ENCODE results near the gene SUSD4. TPM values are rescaled to one million over a fixed set of nuclear protein-coding genes. Genes with fewer than 3 reads are reported as not detected.

Gene SUSD4
- total RNA-seq, 1 donor from 2014 or later: 3.5 TPM

DNA sequence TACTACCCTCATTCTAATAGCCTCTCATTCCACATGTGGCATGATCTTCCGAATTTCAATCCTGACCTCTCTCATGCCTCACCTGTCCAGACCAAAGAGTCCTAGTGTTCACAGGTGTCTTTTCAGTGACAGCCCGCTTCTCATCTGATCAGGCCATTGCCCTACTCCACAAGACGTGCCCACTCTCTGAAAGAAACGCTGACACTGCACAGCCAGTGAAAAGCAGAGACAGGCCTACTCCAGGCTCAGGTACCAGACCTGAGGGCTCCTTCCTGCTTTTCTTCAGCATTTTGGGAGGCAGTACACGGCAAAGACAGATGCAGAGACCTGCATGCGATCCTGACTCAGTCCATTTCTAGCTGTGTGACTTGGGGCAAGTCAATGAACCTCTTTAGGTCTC is 43.0 kb downstream of the SUSD4 start:
- H3K27ac ChIP-seq: peak overlapping the region; percentile 89
- H3F3A ChIP-seq (ENCODE audit: low read depth): peaks cover 23% of the 10 kb centered on the region
- H3K4me1 Mint-ChIP-seq: peaks cover 17% of the 10 kb centered on the region
- DNase-seq (ENCODE audit: low spot score): no peak
- no peak overlapping the region for H2AFZ ChIP-seq (replicated peaks)
- no peaks in the 10 kb centered on the region for H4K20me1 ChIP-seq (ENCODE audit: low read depth)
- no peak overlapping the region for H3K4me3 ChIP-seq
- H3K9me3 ChIP-seq (ENCODE audit: low read depth): no peaks in the 10 kb centered on the region
- H3K27ac Mint-ChIP-seq: no peak overlapping the region
- H3K27me3 Mint-ChIP-seq (ENCODE audit: insufficient read depth, low read depth): no peaks in the 10 kb centered on the region
- no peaks in the 10 kb centered on the region for H3K27me3 ChIP-seq
- no peak overlapping the region for H3K9ac ChIP-seq
- no peaks in the 10 kb centered on the region for H3K36me3 Mint-ChIP-seq
- no peak overlapping the region for H3K4me3 Mint-ChIP-seq
- H3K79me2 ChIP-seq (ENCODE audit: low read depth): no peaks in the 10 kb centered on the region
- TF ChIP-seq EZH2phosphoT487 (IDR thresholded peaks at IDR 0.05) (no peak), EZH2 (IDR thresholded peaks at IDR 0.05) (no peak)
- TF ChIP-seq, protein P1, sequence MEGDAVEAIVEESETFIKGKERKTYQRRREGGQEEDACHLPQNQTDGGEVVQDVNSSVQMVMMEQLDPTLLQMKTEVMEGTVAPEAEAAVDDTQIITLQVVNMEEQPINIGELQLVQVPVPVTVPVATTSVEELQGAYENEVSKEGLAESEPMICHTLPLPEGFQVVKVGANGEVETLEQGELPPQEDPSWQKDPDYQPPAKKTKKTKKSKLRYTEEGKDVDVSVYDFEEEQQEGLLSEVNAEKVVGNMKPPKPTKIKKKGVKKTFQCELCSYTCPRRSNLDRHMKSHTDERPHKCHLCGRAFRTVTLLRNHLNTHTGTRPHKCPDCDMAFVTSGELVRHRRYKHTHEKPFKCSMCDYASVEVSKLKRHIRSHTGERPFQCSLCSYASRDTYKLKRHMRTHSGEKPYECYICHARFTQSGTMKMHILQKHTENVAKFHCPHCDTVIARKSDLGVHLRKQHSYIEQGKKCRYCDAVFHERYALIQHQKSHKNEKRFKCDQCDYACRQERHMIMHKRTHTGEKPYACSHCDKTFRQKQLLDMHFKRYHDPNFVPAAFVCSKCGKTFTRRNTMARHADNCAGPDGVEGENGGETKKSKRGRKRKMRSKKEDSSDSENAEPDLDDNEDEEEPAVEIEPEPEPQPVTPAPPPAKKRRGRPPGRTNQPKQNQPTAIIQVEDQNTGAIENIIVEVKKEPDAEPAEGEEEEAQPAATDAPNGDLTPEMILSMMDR (IDR thresholded peaks at IDR 0.05): no peak
- H3K4me1 ChIP-seq: peaks cover 17% of the 10 kb centered on the region
- no peaks in the 10 kb centered on the region for H3K36me3 ChIP-seq
- peaks cover 2% of the 10 kb centered on the region for H3K9me3 Mint-ChIP-seq
- peak overlapping the region; percentile 79 for H3K4me2 ChIP-seq

DNA sequence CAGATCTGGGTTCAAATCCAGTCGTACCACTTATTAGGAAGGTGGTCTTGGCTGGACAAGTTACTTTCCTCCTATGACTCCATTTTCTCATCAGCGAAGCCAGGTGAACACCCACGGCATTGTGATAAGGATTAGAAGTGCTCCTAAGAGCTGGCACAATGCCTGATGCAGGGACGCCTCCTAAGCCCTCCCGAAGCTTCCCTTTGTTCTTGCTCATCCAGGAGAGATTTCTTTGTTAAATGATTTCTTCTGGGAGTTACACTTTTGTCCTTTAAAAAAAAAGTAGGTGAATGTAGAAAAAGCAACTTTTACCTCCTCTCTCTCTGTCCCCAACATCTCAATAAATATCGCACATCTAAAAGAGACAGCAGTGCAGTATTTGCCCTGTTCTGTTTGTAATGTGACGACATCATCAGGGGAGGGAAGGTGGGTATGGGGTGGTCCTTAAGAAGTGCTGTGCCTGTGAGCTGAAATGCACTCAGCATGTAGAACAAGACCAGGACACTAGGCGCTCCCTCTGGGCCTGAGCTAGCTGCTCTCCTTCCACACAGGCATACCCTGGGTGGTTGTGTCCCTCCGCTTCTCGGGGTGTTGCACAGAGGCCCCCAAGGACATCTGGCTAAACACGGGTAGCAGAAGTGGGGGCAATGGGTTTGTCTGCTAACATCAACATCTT is 43.9 kb downstream of the SUSD4 start:
- no peaks in the 10 kb centered on the region for H3K36me3 Mint-ChIP-seq
- H3K4me1 ChIP-seq: peaks cover 17% of the 10 kb centered on the region
- no peaks in the 10 kb centered on the region for H3K79me2 ChIP-seq (ENCODE audit: low read depth)
- H3K27ac Mint-ChIP-seq: no peak overlapping the region
- H3K4me1 Mint-ChIP-seq: peaks cover 17% of the 10 kb centered on the region
- H3K9me3 Mint-ChIP-seq: peaks cover 2% of the 10 kb centered on the region
- TF ChIP-seq EZH2 (IDR thresholded peaks at IDR 0.05) (no peak), EZH2phosphoT487 (IDR thresholded peaks at IDR 0.05) (no peak)
- H3K27me3 Mint-ChIP-seq (ENCODE audit: insufficient read depth, low read depth): no peaks in the 10 kb centered on the region
- H3K4me3 ChIP-seq: peak overlapping the region; percentile 35
- H3K9me3 ChIP-seq (ENCODE audit: low read depth): no peaks in the 10 kb centered on the region
- peak; percentile 94 for DNase-seq (ENCODE audit: low spot score)
- no peaks in the 10 kb centered on the region for H3K36me3 ChIP-seq
- no peak overlapping the region for H3K4me3 Mint-ChIP-seq
- no peak overlapping the region for H3K9ac ChIP-seq
- peaks cover 23% of the 10 kb centered on the region for H3F3A ChIP-seq (ENCODE audit: low read depth)
- H2AFZ ChIP-seq (replicated peaks): peak overlapping the region; percentile 87
- H3K4me2 ChIP-seq: peak overlapping the region; percentile 79
- no peaks in the 10 kb centered on the region for H4K20me1 ChIP-seq (ENCODE audit: low read depth)
- H3K27ac ChIP-seq: peak overlapping the region; percentile 89
- no peaks in the 10 kb centered on the region for H3K27me3 ChIP-seq

DNA sequence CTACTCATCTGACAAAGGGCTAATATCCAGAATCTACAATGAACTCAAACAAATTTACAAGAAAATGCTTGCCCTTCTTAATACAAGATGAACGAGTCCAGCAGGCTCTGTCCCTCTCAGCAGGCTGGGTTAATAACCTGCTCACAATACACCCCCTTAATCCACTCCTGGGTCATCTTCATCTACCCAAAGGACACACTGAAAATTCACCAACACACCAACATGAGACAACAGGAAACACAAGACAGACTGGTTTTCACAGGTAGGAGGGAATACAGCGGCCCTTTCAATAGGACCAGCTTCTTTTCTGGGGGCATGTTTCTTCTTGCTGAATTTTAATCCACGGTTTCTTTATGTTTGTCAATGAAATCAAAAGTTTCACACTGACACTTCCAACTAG is 44.6 kb downstream of the SUSD4 start:
- peak overlapping the region; percentile 79 for H3K4me2 ChIP-seq
- no peaks in the 10 kb centered on the region for H3K79me2 ChIP-seq (ENCODE audit: low read depth)
- H3K9ac ChIP-seq: no peak overlapping the region
- H3K4me1 ChIP-seq: peaks cover 17% of the 10 kb centered on the region
- H3F3A ChIP-seq (ENCODE audit: low read depth): peaks cover 23% of the 10 kb centered on the region
- no peak overlapping the region for H3K4me3 Mint-ChIP-seq
- DNase-seq (ENCODE audit: low spot score): no peak
- no peaks in the 10 kb centered on the region for H3K36me3 ChIP-seq
- no peak overlapping the region for H3K27ac Mint-ChIP-seq
- no peaks in the 10 kb centered on the region for H3K36me3 Mint-ChIP-seq
- TF ChIP-seq EZH2 (IDR thresholded peaks at IDR 0.05) (no peak), EZH2phosphoT487 (IDR thresholded peaks at IDR 0.05) (no peak)
- TF ChIP-seq, protein P1 (IDR thresholded peaks at IDR 0.05): no peak
- no peaks in the 10 kb centered on the region for H3K27me3 ChIP-seq
- peaks cover 2% of the 10 kb centered on the region for H3K9me3 Mint-ChIP-seq
- peaks cover 17% of the 10 kb centered on the region for H3K4me1 Mint-ChIP-seq
- no peaks in the 10 kb centered on the region for H4K20me1 ChIP-seq (ENCODE audit: low read depth)
- H3K9me3 ChIP-seq (ENCODE audit: low read depth): no peaks in the 10 kb centered on the region
- H3K4me3 ChIP-seq: no peak overlapping the region
- no peak overlapping the region for H2AFZ ChIP-seq (replicated peaks)
- no peaks in the 10 kb centered on the region for H3K27me3 Mint-ChIP-seq (ENCODE audit: insufficient read depth, low read depth)
- peak overlapping the region; percentile 60 for H3K27ac ChIP-seq

DNA sequence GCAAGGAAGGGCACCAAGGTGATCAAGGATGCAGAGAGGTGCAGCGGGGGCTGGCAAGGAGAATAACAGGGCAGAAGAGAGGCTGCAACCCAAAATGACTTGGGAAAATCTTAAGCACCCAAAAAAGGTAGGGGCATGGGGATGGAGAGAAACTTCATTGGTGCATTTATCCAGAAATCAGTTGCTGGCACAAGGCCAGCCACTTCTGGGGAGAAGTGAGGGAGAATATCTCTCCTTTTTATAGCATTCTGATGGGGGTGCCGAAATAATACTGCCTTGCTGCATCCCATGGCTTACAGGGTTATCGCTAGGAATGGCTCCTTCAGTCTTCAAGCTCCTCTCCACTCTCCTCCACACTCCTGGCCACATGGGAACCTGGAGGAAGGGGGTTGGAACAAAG is 47.9 kb downstream of the SUSD4 start:
- Mint-ChIP-seq H3K27me3 (ENCODE audit: insufficient read depth, low read depth) (peaks cover 3% of the 10 kb centered on the region), H3K36me3 (no peaks in the 10 kb centered on the region), H3K9me3 (peaks cover 2% of the 10 kb centered on the region), H3K27ac (no peak overlapping the region), H3K4me1 (peaks cover 17% of the 10 kb centered on the region), H3K4me3 (no peak overlapping the region)
- no peak overlapping the region for H3K9ac ChIP-seq
- no peak overlapping the region for H2AFZ ChIP-seq (replicated peaks)
- no peaks in the 10 kb centered on the region for H3K27me3 ChIP-seq
- H3K4me1 ChIP-seq: peaks cover 20% of the 10 kb centered on the region
- no peak for DNase-seq (ENCODE audit: low spot score)
- no peak overlapping the region for H3K27ac ChIP-seq
- peaks cover 19% of the 10 kb centered on the region for H3F3A ChIP-seq (ENCODE audit: low read depth)
- H3K4me3 ChIP-seq: no peak overlapping the region
- H3K79me2 ChIP-seq (ENCODE audit: low read depth): no peaks in the 10 kb centered on the region
- no peaks in the 10 kb centered on the region for H3K36me3 ChIP-seq
- no peaks in the 10 kb centered on the region for H3K9me3 ChIP-seq (ENCODE audit: low read depth)
- no peaks in the 10 kb centered on the region for H4K20me1 ChIP-seq (ENCODE audit: low read depth)
- no peak overlapping the region for H3K4me2 ChIP-seq
- TF ChIP-seq EZH2 (IDR thresholded peaks at IDR 0.05): no peak
- TF ChIP-seq, protein P1 (IDR thresholded peaks at IDR 0.05): no peak
- TF ChIP-seq EZH2phosphoT487 (IDR thresholded peaks at IDR 0.05): no peak
